GM12801 (cell line): ENCODE data around the gene KRTAP4-9.

Source experiments
- CTCF ChIP-seq: IDR thresholded peaks from one replicate; pipeline ENCODE4 v1.5.1; 2011; ENCODE audit warnings: control low read depth; ENCODE audit not compliant: insufficient read length; ENCODE audit errors: extremely low read depth

KRTAP4-9 gene

GRCh38 chr17:41065829-41066624 lies 39.2 kb upstream of the KRTAP4-9 start, which contains the start of gene KRTAP2-4:
KRTAP2-4 (minus strand) TSS chr17:41065879; CDS start chr17:41065845, 34 bp downstream.
- TF ChIP-seq CTCF: no peak

DNA sequence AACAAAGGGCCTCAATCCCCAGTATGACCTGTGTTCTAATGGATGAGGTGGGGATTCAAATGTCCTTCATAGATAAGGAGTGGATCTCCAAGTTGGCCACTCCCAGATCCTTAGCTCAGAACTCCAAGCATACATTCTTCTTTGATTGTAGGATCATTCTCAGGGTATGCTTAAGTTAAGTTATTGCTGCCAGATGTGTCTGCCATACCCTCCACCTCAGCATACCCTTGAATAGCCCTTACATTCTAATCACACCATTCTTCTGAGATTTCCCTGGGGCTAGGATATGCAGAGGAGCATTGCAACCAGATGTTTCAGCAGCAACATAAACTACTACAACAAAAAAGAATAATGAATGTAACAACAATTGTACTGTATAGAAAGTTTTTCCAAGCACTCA lies 37.9 kb upstream of the KRTAP4-9 start:
- no peak for TF ChIP-seq CTCF

DNA sequence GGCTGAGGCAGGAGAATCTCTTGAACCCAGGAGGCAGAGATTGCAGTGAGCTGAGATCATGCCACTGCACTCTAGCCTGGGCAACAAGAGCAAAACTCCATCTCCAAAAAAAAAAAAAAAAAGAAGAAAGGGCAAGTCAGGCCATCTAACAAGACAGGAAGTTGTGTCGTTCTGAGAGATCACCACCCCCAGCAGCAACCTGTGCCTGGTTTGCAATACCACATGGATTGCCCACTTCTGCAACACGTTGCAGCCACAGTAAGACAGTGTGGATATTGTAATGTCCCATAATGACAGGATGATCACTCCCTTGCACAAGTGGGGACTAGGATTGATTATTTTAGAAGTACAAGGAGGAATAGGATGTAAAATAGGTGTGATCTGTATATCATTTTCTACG lies 36.2 kb upstream of the KRTAP4-9 start:
- TF ChIP-seq CTCF: no peak

DNA sequence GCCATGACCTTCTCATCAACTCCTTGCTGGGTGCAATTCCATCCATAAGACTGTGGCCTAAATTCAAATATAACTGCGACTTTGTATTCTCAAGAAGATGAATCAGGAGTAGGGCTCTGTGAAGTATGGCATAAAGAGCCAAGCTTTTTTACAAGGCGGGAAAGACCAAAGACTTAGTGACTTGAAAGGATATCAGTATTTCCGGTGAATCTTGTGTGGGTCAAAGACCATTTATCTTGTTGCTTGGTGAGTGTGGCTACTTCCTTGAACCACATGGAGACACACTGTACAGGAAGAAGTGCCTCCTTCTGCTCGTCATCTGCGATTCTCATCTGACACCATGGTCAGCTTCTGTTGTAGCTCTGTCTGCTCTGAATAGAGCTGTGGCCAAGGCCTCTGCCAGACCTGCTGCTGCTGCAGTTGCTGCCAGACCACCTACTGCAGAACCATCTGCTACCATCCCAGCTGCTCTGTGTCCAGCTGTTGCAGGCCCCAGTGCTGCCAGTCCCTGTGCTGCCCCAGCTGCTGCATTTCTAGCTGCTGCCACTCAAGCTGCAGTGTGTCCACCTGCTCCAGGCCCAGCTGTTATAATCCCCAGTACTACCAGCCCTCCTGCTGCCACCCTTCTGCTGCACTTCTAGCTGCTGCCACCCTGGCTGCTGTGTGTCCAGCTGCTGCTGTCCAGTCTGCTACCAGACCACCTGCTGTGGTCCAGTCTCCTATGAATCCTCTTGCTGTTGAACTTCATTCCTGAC lies 33.4 kb upstream of the KRTAP4-9 start:
- TF ChIP-seq CTCF: no peak

DNA sequence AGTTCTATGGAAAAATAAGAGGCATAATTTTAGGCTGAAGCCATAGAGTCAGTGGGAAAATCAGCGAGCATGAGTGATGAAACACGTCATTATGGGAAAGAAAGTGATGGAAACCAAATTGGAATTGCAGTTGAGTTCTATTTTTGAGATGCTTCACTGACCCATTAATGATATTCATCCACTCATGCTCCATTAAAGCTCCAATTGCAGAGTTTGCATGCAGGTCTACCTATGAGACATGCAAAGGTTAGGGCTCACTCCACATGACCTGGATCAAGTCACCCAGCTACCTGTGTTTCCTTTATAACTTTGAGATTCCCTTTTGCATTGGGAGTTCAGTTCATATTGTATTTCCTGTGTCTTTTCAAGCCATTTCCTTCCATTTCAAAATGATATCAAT lies 31.5 kb upstream of the KRTAP4-9 start:
- no peak for TF ChIP-seq CTCF

DNA sequence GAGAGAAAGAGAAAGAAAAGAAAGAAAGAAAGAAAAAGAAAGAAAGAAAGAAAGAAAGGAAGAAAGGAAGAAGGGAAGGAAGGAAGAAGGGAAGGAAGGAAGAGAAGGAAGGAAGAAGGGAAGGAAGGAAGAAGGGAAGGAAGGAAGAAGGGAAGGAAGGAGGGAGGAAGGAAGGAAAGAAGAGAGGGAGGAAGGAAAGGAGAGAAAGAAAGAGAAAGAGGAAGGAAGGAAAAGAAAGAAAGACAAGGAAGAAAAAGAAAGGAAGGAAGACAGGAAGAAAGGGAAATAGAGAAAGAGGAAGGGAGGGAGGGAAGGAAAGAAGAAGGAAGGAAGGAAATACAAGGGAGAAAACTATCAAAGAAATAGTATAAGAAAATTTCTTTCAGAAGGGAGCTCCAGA lies 28.4 kb upstream of the KRTAP4-9 start:
- no peak for TF ChIP-seq CTCF

GRCh38 chr17:41082626-41083025 lies 22.6 kb upstream of the KRTAP4-9 start:
- no peak for TF ChIP-seq CTCF
